BLaER1 treated with 17β-estradiol and CSF1 and Interleukin-3, amounts not matched to agents 10 nM and 100 nM (cell line): ENCODE results near the gene SHBG.
"Not testable (repeated sequence)": the region's sequence is repeated elsewhere in the genome, so short reads cannot be mapped to it uniquely, and the experiment has no call there.

ENCODE experiments used
- H3K27ac ChIP-seq, 11 experiments: shearing (Covaris generic); formaldehyde crosslinking; 2 replicates each; pipeline ENCODE4 v1.8.1; 2022
- H3K27me3 ChIP-seq, 11 experiments: shearing (Covaris generic); formaldehyde crosslinking; 2 replicates each; pipeline ENCODE4 v1.8.1; 2022
- H3K36me3 ChIP-seq, 11 experiments: shearing (Covaris generic); formaldehyde crosslinking; 2 replicates each; pipeline ENCODE4 v1.8.1; 2022
- H3K4me1 ChIP-seq, 10 experiments: shearing (Covaris generic); formaldehyde crosslinking; 2 replicates each; pipeline ENCODE4 v1.8.1; 2022
- H3K4me2 ChIP-seq, 11 experiments: shearing (Covaris generic); formaldehyde crosslinking; 2 replicates each; pipeline ENCODE4 v1.8.1; 2022
- H3K4me3 ChIP-seq, 10 experiments: shearing (Covaris generic); formaldehyde crosslinking; 2 replicates each; pipeline ENCODE4 v1.8.1; 2022
- H3K9ac ChIP-seq, 11 experiments: shearing (Covaris generic); formaldehyde crosslinking; 2 replicates each; pipeline ENCODE4 v1.8.1; 2022
- H3K9me3 ChIP-seq, 11 experiments: shearing (Covaris generic); formaldehyde crosslinking; replicated peaks in 1 of 11; 2 replicates each; pipeline ENCODE4 v1.8.1; 2022
- H4K20me1 ChIP-seq, 11 experiments: shearing (Covaris generic); formaldehyde crosslinking; 2 replicates each; pipeline ENCODE4 v1.8.1; 2022
- Cebpa-rat ChIP-seq, 11 experiments: shearing (Covaris generic); IDR thresholded peaks; 2 replicates each; pipeline ENCODE4 v1.8.1; 2022

The SHBG gene

GRCh38 chr17:7615265-7615747 is 14.6 kb upstream of the SHBG start:
- Histone ChIP-seq H3K27ac (peak overlapping the region in 10 of 11 experiments; percentile 30 to 78 (median 67); a peak in 17 of 22 replicates), H3K36me3 (peaks cover 12 to 21% (median 19%) of the 10 kb centered on the region in 11 experiments; a peak in 21 of 22 replicates), H3K9ac (peak overlapping the region; percentile 61 to 81 (median 73); a peak in 21 of 22 replicates), H3K4me3 (peak overlapping the region; percentile 47 to 95 (median 62)), H4K20me1 (peaks cover 10 to 40% (median 35%) of the 10 kb centered on the region in 11 experiments; a peak in 16 of 22 replicates), H3K4me2 (peak overlapping the region; percentile 39 to 75 (median 65); a peak in 20 of 22 replicates), H3K27me3 (no peaks in the 10 kb centered on the region), H3K4me1 (peaks cover 24 to 38% (median 31%) of the 10 kb centered on the region in 10 experiments), H3K9me3 (no peaks in the 10 kb centered on the region)
- no peak for TF ChIP-seq Cebpa-rat (IDR thresholded peaks at IDR 0.05)

- peaks cover 0 to 7% (median 4%) of the 10 kb centered on the region in 11 experiments; a peak in 12 of 22 replicates for H4K20me1 ChIP-seq
- H3K9me3 ChIP-seq, result no peaks in the 10 kb centered on the region
- no peak overlapping the region for H3K27ac ChIP-seq
- no peak overlapping the region for H3K4me3 ChIP-seq
- H3K27me3 ChIP-seq, result no peaks in the 10 kb centered on the region
- H3K4me2 ChIP-seq, result no peak overlapping the region
- H3K9ac ChIP-seq, result no peak overlapping the region
- peaks cover 3 to 10% (median 5%) of the 10 kb centered on the region in 10 experiments for H3K4me1 ChIP-seq
- no peaks in the 10 kb centered on the region for H3K36me3 ChIP-seq
- no peak for TF ChIP-seq Cebpa-rat (IDR thresholded peaks at IDR 0.05)
These were observed 11.3 kb upstream of the SHBG start for GRCh38 chr17:7618608-7619007.

GRCh38 chr17:7620835-7621234 is 9.1 kb upstream of the SHBG start:
- no peak for TF ChIP-seq Cebpa-rat (IDR thresholded peaks at IDR 0.05)
- H3K4me3 ChIP-seq, result no peak overlapping the region

GRCh38 chr17:7623661-7624060 is 6.3 kb upstream of the SHBG start:
- no peak for TF ChIP-seq Cebpa-rat (IDR thresholded peaks at IDR 0.05)
- peaks cover 0 to 16% (median 8%) of the 10 kb centered on the region in 11 experiments; a peak in 10 of 22 replicates for H3K36me3 ChIP-seq
- peaks cover 0 to 9% (median 0%) of the 10 kb centered on the region in 11 experiments; a peak in 7 of 22 replicates for H4K20me1 ChIP-seq
- no peak overlapping the region for H3K4me2 ChIP-seq
- no peak overlapping the region for H3K27ac ChIP-seq
- no peaks in the 10 kb centered on the region for H3K27me3 ChIP-seq
- peaks cover 9 to 18% (median 16%) of the 10 kb centered on the region in 10 experiments for H3K4me1 ChIP-seq
- no peak overlapping the region for H3K9ac ChIP-seq
- no peaks in the 10 kb centered on the region for H3K9me3 ChIP-seq
- H3K4me3 ChIP-seq, result no peak overlapping the region

More at GRCh38 chr17:7620835-7621234, 9.1 kb upstream of the SHBG start:
- no peaks in the 10 kb centered on the region for H3K9me3 ChIP-seq
- no peaks in the 10 kb centered on the region; a peak in 2 of 22 replicates for H4K20me1 ChIP-seq
- H3K4me1 ChIP-seq, result peaks cover 0 to 2% (median under 1%) of the 10 kb centered on the region in 10 experiments; a peak in 2 of 20 replicates
- H3K27ac ChIP-seq, result no peak overlapping the region
- H3K27me3 ChIP-seq, result no peaks in the 10 kb centered on the region
- no peak overlapping the region for H3K9ac ChIP-seq
- no peak overlapping the region for H3K4me2 ChIP-seq
- peaks cover 0 to 9% (median 3%) of the 10 kb centered on the region in 11 experiments; a peak in 10 of 22 replicates for H3K36me3 ChIP-seq

GRCh38 chr17:7625749-7626148 is 4.2 kb upstream of the SHBG start:
- Histone ChIP-seq H3K36me3 (peaks cover 0 to 16% (median 8%) of the 10 kb centered on the region in 11 experiments; a peak in 10 of 22 replicates), H3K4me2 (peak overlapping the region in 3 of 11 experiments; percentile 97 to 100 (median 97); a peak in 4 of 22 replicates), H3K4me1 (peaks cover 9 to 18% (median 16%) of the 10 kb centered on the region in 10 experiments)
- not testable (repeated sequence) for H3K9ac ChIP-seq, H3K4me3 ChIP-seq, H4K20me1 ChIP-seq, H3K9me3 ChIP-seq, H3K27me3 ChIP-seq, H3K27ac ChIP-seq

GRCh38 chr17:7626307-7626706 is 3.6 kb upstream of the SHBG start:
- Histone ChIP-seq H3K9ac (peak overlapping the region; percentile 84 to 98 (median 90); a peak in 16 of 22 replicates), H4K20me1 (peaks cover 0 to 9% (median 0%) of the 10 kb centered on the region in 11 experiments; a peak in 7 of 22 replicates), H3K27me3 (no peaks in the 10 kb centered on the region), H3K4me2 (peak overlapping the region; percentile 76 to 100 (median 94)), H3K36me3 (peaks cover 0 to 16% (median 8%) of the 10 kb centered on the region in 11 experiments; a peak in 10 of 22 replicates), H3K4me1 (peaks cover 9 to 18% (median 16%) of the 10 kb centered on the region in 10 experiments), H3K4me3 (peak overlapping the region in 8 of 10 experiments; percentile 73 to 89 (median 82); a peak in 16 of 20 replicates), H3K9me3 (no peaks in the 10 kb centered on the region), H3K27ac (peak overlapping the region in 2 of 11 experiments; percentile 87 to 88; a peak in 2 of 22 replicates)
- no peak for TF ChIP-seq Cebpa-rat (IDR thresholded peaks at IDR 0.05)

GRCh38 chr17:7626956-7627249 is 3.0 kb upstream of the SHBG start:
- Histone ChIP-seq H3K4me3 (peak overlapping the region; percentile 73 to 89 (median 82)), H3K4me1 (peaks cover 9 to 18% (median 16%) of the 10 kb centered on the region in 10 experiments), H3K9me3 (no peaks in the 10 kb centered on the region), H3K27ac (peak overlapping the region; percentile 76 to 91 (median 86)), H4K20me1 (peaks cover 0 to 9% (median 0%) of the 10 kb centered on the region in 11 experiments; a peak in 7 of 22 replicates), H3K36me3 (peaks cover 0 to 16% (median 8%) of the 10 kb centered on the region in 11 experiments; a peak in 10 of 22 replicates), H3K9ac (peak overlapping the region; percentile 84 to 98 (median 90)), H3K27me3 (no peaks in the 10 kb centered on the region), H3K4me2 (peak overlapping the region; percentile 76 to 100 (median 94))
- TF ChIP-seq Cebpa-rat (IDR thresholded peaks at IDR 0.05), result no peak

- Histone ChIP-seq H3K27me3 (no peaks in the 10 kb centered on the region), H3K4me2 (peak within 1 kb of the TSS; percentile 76 to 100 (median 94)), H3K36me3 (peaks cover 0 to 16% (median 8%) of the 10 kb centered on the region in 11 experiments; a peak in 10 of 22 replicates), H3K9ac (peak within 1 kb of the TSS; percentile 84 to 98 (median 90)), H4K20me1 (peaks cover 0 to 9% (median 0%) of the 10 kb centered on the region in 11 experiments; a peak in 7 of 22 replicates), H3K4me1 (peaks cover 9 to 18% (median 17%) of the 10 kb centered on the region in 10 experiments), H3K27ac (peak within 1 kb of the TSS; percentile 76 to 91 (median 86)), H3K9me3 (no peaks in the 10 kb centered on the region), H3K4me3 (peak within 1 kb of the TSS; percentile 73 to 89 (median 82))
- TF ChIP-seq Cebpa-rat (IDR thresholded peaks at IDR 0.05), result no peak
These were observed 2.4 kb upstream of the SHBG start, which contains the start of gene SAT2 for GRCh38 chr17:7627250-7628121. SAT2 (minus strand) TSS chr17:7627821; CDS start chr17:7627635, 186 bp downstream.
